Measurements from ENCODE around the gene CFLAR.
"Not testable (repeated sequence)": the region's sequence is repeated elsewhere in the genome, so short reads cannot be mapped to it uniquely, and the experiment has no call there.

The CFLAR gene

GRCh38 chr2:201149064-201149820 lies 33.3 kb downstream of the CFLAR start:
- peak; percentile 89 for DNase-seq

- DNase-seq = peak; percentile 51
These were observed 33.8 kb downstream of the CFLAR start for GRCh38 chr2:201149821-201150165.

- no peak for DNase-seq
These were observed 34.6 kb downstream of the CFLAR start for GRCh38 chr2:201150454-201151020.

- DNase-seq = peak; percentile 93
These were observed 35.4 kb downstream of the CFLAR start for GRCh38 chr2:201151127-201151981.

GRCh38 chr2:201152517-201152916 lies 36.6 kb downstream of the CFLAR start:
- DNase-seq = no peak

- no peak for DNase-seq
These were observed 37.2 kb downstream of the CFLAR start for GRCh38 chr2:201152999-201153815.

GRCh38 chr2:201154615-201155399 lies 38.8 kb downstream of the CFLAR start:
- DNase-seq = no peak

GRCh38 chr2:201156036-201156435 lies 40.1 kb downstream of the CFLAR start:
- no peak for DNase-seq

GRCh38 chr2:201156640-201157039 lies 40.7 kb downstream of the CFLAR start:
- DNase-seq = no peak

GRCh38 chr2:201157694-201158093 lies 41.7 kb downstream of the CFLAR start:
- DNase-seq = no peak

GRCh38 chr2:201158111-201158929 lies 42.4 kb downstream of the CFLAR start:
- peak; percentile 79 for DNase-seq

GRCh38 chr2:201164166-201164565 lies 48.2 kb downstream of the CFLAR start:
- no peak for DNase-seq

GRCh38 chr2:201167546-201167945 lies 51.6 kb downstream of the CFLAR start:
- no peak for DNase-seq

GRCh38 chr2:201168496-201168895 lies 52.5 kb downstream of the CFLAR start:
- DNase-seq = not testable (repeated sequence)

- no peak for DNase-seq
These were observed 55.4 kb downstream of the CFLAR start for GRCh38 chr2:201171259-201171814.

GRCh38 chr2:201172279-201172678 lies 56.3 kb downstream of the CFLAR start:
- DNase-seq = no peak

GRCh38 chr2:201174687-201175086 lies 58.7 kb downstream of the CFLAR start:
- DNase-seq = no peak

- no peak for DNase-seq
These were observed 60.1 kb downstream of the CFLAR start for GRCh38 chr2:201176081-201176481.

- no peak for DNase-seq
These were observed 64.0 kb downstream of the CFLAR start for GRCh38 chr2:201180010-201180409.

- peak; percentile 14 for DNase-seq
These were observed 66.8 kb downstream of the CFLAR start, which contains the start of gene CASP10 for GRCh38 chr2:201182650-201183364. Gene CASP10, plus strand, starts transcription at chr2:201183141. Its CDS starts 2,637 bp downstream, at chr2:201185778.
